ENCODE measurements around the gene ATP6V1G3. TPM values are rescaled to one million over a fixed set of nuclear protein-coding genes. Genes with fewer than 3 reads are reported as not detected.
"Not testable (repeated sequence)": the region's sequence is repeated elsewhere in the genome, so short reads cannot be mapped to it uniquely, and the experiment has no call there.

The ATP6V1G3 gene
- total RNA-seq, 2 donors from 2014 or later = not detected

- DNase-seq (no peak), ATAC-seq (no peak)
- intact Hi-C loops (cut with DNase I) = no loop called here
These were observed 40.4 kb downstream of the ATP6V1G3 start for GRCh38 chr1:198500096-198500495.

DNA sequence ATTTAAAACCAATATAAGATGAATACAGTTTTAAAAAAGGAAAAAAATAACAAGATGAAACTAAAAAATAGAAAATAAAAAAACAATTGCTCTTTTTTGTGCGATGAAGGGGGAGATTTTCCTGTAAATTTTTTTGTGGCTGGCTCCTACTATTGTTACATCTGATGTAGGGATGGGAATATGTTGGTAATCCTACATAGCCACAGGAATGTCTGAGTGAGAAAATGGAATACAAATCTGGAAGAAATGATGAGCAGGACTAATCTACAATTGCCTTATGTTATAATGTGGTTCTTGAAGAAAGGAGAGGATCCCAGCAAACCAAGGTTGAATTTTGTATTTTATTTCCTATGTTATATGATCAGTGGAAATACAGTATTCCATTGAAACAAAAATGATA lies 40.9 kb downstream of the ATP6V1G3 start:
- intact Hi-C loops (cut with DNase I) = no loop called here
- ATAC-seq (no peak), DNase-seq (no peak)

GRCh38 chr1:198498881-198499280 lies 41.6 kb downstream of the ATP6V1G3 start:
- intact Hi-C loops (cut with DNase I) = no loop called here
- peak in 1 of 2 donors; percentile 62 for ATAC-seq
- DNase-seq = no peak

DNA sequence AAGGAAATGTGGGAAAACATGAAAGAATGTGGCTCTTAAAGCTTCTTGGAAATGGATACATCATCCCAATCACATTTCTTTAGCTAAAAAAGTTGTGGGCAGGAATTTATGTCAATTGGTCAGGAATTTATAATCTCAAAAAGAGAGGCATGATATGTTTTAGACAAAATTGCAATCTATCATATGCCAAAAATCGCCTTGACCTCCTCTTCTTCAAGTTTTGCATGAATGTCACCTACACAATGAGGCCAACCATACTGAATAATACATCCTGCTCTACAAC lies 42.4 kb downstream of the ATP6V1G3 start:
- DNase-seq = no peak
- ATAC-seq = no peak
- intact Hi-C loops (cut with DNase I) = no loop called here

- DNase-seq (no peak), ATAC-seq (peak in 1 of 2 donors; percentile 78)
- intact Hi-C loops (cut with DNase I) = no loop called here
These were observed 43.0 kb downstream of the ATP6V1G3 start for GRCh38 chr1:198497326-198498102.

- ATAC-seq (peak in 1 of 2 donors; percentile 33), DNase-seq (no peak)
- intact Hi-C loops (cut with DNase I) = no loop called here
These were observed 44.0 kb downstream of the ATP6V1G3 start for GRCh38 chr1:198496216-198497143.

- ATAC-seq (no peak), DNase-seq (no peak)
- intact Hi-C loops (cut with DNase I) = no loop called here
These were observed 44.8 kb downstream of the ATP6V1G3 start for GRCh38 chr1:198495631-198496030.

DNA sequence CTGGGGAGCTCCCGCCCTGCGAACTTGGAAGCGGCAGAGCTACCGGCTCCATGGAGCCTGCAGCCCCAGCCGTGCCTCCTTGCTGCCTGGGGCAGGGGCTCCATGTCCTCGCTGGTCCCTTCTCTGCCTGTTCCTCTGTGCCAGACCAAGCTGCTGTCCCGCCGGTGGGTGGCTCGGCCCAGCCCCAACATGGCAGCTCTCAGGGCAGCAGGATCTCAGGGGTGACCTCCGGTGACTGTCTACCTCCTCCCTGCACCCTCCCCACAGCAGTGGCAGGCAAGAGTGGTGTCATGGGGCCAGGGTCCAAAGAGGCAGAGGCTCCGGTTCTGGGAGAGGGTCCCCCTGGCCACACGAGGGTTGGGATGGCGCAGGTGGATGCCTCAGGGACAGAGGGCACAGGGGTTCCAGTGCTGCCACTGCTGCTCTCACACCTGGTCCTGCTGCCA lies 45.8 kb downstream of the ATP6V1G3 start:
- intact Hi-C loops (cut with DNase I) = no loop called here
- DNase-seq (no peak), ATAC-seq (no peak)

GRCh38 chr1:198494139-198494538 lies 46.3 kb downstream of the ATP6V1G3 start:
- DNase-seq (no peak), ATAC-seq (no peak)
- intact Hi-C loops (cut with DNase I) = no loop called here

DNA sequence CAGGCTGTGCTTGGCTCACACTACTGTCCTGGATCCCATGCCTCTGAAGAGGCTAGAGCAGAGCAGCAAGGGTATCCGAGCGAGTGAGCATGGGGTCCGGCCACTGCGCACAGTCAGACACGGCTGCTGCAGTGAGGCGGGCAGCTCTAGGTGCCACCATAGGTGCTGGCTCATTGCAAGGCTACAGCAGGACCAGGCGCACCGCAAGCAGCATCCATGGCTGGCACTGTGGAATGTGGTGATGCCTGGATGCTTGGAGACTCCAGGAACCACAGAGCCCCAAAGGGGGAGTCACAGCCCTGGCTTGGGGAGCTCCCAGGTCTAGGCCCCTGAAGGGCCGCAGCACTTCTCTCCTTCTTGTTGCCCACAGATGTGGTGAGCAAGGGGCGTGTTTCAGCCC lies 47.2 kb downstream of the ATP6V1G3 start:
- intact Hi-C loops (cut with DNase I) = no loop called here
- no peak for ATAC-seq
- DNase-seq = no peak

DNA sequence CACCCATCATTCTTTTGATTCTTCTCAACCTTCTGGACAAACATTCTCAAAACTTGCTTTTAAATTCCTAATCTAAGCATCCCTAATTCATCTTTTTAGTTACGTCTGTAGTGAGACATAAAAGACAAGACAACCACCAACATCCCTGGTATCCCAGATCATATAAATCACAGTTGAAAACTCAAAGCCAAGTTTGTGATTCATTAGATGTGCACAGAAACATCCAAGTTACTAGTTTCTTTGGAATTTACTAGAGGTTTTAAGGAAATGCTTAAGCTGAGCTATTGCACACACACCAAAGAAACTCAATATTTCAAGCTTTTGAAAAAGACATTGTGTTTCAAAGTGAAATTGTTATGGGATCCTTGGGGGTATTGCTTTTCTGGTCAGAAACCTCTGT lies 47.6 kb downstream of the ATP6V1G3 start:
- peak in 1 of 2 donors; percentile 44 for ATAC-seq
- intact Hi-C loops (cut with DNase I) = no loop called here

GRCh38 chr1:198491596-198491995 lies 48.9 kb downstream of the ATP6V1G3 start:
- ATAC-seq = no peak
- intact Hi-C loops (cut with DNase I) = no loop called here
- no peak for DNase-seq

More for the DNA sequence above, 47.6 kb downstream of the ATP6V1G3 start:
- DNase-seq = no peak

DNA sequence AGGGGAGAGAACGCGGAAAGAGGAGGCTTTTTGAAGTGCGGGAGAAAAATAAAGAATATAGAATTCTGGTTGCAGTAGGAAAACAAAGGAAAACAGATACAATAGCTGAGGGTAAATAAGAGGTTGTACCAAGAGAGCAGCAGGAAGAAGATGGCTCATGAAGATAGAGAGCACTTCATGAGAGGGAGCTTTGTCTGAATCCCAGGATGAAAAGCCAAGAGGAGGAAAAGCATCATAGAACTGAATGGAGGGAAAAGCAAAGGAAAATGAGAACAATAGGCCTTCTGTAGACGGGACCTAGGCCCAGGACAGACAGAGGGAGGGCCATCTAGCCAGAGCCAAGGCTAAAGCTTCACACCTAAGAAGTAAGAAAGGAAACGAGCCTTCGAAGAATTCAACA lies 49.5 kb downstream of the ATP6V1G3 start:
- no peak for ATAC-seq
- no peak for DNase-seq
- intact Hi-C loops (cut with DNase I) = no loop called here

- no peak for DNase-seq
- intact Hi-C loops (cut with DNase I) = no loop called here
These were observed 50.3 kb downstream of the ATP6V1G3 start for GRCh38 chr1:198490224-198490623.

GRCh38 chr1:198486903-198487302 lies 53.6 kb downstream of the ATP6V1G3 start:
- DNase-seq = no peak
- no peak for ATAC-seq
- intact Hi-C loops (cut with DNase I) = no loop called here

More at GRCh38 chr1:198490224-198490623, 50.3 kb downstream of the ATP6V1G3 start:
- no peak for ATAC-seq

- intact Hi-C loops (cut with DNase I) = no loop called here
- no peak for DNase-seq
- no peak for ATAC-seq
These were observed 56.8 kb downstream of the ATP6V1G3 start for GRCh38 chr1:198483645-198484044.

GRCh38 chr1:198483006-198483405 lies 57.5 kb downstream of the ATP6V1G3 start:
- DNase-seq (no peak), ATAC-seq (no peak)
- intact Hi-C loops (cut with DNase I) = no loop called here

DNA sequence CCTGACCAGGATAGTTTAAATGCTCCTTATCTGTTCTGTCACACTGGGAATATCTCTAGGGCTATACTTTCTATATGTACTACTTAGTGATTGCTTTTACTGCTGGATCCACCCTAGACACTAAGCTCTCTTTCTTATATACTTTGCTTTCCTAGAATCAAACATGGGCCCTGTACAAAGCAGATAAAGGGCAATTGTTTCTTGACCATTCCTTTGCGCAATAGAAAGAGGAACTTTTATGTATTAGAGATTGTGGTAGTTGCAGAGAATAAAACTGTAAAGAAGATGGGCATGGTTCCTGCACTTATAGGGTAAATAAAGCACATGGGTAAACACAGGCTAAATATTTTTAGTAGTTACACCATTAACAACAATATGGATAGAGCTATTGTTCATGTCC lies 58.8 kb downstream of the ATP6V1G3 start:
- intact Hi-C loops (cut with DNase I) = no loop called here

GRCh38 chr1:198480876-198481275 lies 59.6 kb downstream of the ATP6V1G3 start:
- DNase-seq (no peak), ATAC-seq (no peak)
- intact Hi-C loops (cut with DNase I) = no loop called here

More for the DNA sequence above, 58.8 kb downstream of the ATP6V1G3 start:
- ATAC-seq (no peak), DNase-seq (no peak)

GRCh38 chr1:198477354-198477753 lies 63.1 kb downstream of the ATP6V1G3 start:
- ATAC-seq; intact Hi-C loops (cut with DNase I); DNase-seq: not testable (repeated sequence)
